T-helper 1 cell treated with Interleukin-12 subunit alpha and Interleukin-12 subunit beta and Interleukin-4 antibody, amounts not matched to agents 30 μg/mL and 1 μg/mL, for 36 hours (primary cell): ENCODE results near the gene LTC4S.

Experiments
- H3K27ac Mint-ChIP-seq: one replicate; pipeline ENCODE4 v1.8.0; 2021; ENCODE audit warnings: mild to moderate bottlenecking, mixed read lengths
- H3K27me3 Mint-ChIP-seq: one replicate; pipeline ENCODE4 v1.8.0; 2021; ENCODE audit warnings: low read depth, mixed read lengths
- H3K36me3 Mint-ChIP-seq: one replicate; pipeline ENCODE4 v1.8.0; 2021; ENCODE audit warnings: low read depth, mixed read lengths
- H3K4me1 Mint-ChIP-seq: one replicate; pipeline ENCODE4 v1.8.0; 2021; ENCODE audit warnings: low read depth, mixed read lengths
- H3K4me3 Mint-ChIP-seq: one replicate; pipeline ENCODE4 v1.8.0; 2021; ENCODE audit warnings: mild to moderate bottlenecking, moderate library complexity, mixed read lengths
- H3K9me3 Mint-ChIP-seq: one replicate; pipeline ENCODE4 v1.8.0; 2021; ENCODE audit warnings: mixed read lengths

The LTC4S gene

DNA sequence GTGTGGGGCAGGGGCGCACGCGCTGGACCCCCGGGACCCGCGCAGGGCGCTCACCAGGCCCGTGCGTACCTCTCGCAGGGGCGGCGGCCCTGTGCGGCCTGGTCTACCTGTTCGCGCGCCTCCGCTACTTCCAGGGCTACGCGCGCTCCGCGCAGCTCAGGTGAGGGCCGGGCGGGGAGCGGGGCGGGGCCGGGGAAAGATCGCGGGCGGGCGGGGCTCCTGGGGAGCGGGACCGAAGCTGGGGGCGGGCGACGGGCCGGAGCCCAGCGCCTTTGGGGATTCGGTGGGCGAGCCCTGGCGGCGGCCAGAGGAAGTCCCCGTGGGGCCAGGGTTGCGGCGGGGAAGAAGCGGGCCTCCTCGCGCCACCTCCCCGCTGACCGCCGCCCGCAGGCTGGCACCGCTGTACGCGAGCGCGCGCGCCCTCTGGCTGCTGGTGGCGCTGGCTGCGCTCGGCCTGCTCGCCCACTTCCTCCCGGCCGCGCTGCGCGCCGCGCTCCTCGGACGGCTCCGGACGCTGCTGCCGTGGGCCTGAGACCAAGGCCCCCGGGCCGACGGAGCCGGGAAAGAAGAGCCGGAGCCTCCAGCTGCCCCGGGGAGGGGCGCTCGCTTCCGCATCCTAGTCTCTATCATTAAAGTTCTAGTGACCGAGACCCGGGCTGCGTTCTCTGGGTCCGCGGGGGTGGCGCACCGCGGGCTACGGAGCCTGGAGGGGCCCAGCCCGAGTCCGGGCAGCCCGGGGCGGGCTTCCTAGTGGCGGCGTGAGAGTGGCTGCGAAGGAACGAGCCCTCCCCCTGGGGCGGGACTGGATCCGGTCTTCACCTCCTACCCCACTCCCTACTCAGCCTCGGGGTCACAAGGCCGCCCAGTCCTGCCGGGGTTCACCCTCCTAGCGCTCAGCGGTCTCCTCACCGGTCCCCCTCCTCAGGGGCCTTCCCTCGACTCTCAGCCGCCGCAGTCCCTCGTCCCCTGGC, 2.4 kb downstream of the LTC4S start:
- H3K4me1 Mint-ChIP-seq = peaks cover 14% of the 10 kb centered on the region
- H3K36me3 Mint-ChIP-seq = peaks cover 14% of the 10 kb centered on the region
- no peaks in the 10 kb centered on the region for H3K27me3 Mint-ChIP-seq
- peak overlapping the region; percentile 46 for H3K4me3 Mint-ChIP-seq
- H3K27ac Mint-ChIP-seq = peak overlapping the region; percentile 47
- H3K9me3 Mint-ChIP-seq = no peaks in the 10 kb centered on the region

DNA sequence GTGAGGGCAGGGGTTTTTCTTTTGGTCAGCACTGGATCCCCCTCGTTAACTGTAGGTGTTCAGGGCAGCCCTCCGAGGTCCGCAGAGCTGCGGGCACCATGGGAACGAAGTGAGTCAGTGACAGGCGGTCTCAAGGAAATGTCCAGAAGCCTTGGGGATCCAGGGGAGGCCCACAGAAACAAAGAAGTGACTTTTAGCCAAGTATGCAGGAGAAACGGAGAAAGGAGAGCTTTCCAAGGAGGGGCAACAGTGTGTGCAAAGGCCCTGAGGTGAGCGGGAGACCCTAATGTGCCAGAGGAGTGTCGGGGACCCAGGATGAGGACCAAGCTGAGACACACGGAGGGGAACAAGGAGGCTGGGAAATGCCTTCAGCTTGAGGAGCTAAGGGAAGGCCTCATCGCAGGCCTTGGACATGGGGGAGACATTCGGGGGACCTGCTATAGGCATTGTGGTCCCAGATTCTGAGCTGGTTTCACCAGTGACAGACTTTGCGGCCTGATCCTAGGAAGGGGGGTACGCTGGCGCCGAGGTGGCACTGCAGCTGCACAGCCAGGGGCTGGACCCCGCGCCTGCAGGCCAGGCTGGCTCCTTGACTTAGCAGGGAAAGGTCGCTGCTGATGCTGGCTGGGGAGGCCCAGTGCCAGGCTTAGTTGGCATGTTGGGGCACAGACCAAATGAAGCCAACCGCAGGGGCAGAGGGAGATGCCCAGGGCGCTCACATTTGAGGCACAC, 3.3 kb downstream of the LTC4S start:
- peaks cover 18% of the 10 kb centered on the region for H3K4me1 Mint-ChIP-seq
- peaks cover 17% of the 10 kb centered on the region for H3K36me3 Mint-ChIP-seq
- H3K4me3 Mint-ChIP-seq = peak overlapping the region; percentile 46
- H3K27me3 Mint-ChIP-seq = no peaks in the 10 kb centered on the region
- peak overlapping the region; percentile 47 for H3K27ac Mint-ChIP-seq
- no peaks in the 10 kb centered on the region for H3K9me3 Mint-ChIP-seq

DNA sequence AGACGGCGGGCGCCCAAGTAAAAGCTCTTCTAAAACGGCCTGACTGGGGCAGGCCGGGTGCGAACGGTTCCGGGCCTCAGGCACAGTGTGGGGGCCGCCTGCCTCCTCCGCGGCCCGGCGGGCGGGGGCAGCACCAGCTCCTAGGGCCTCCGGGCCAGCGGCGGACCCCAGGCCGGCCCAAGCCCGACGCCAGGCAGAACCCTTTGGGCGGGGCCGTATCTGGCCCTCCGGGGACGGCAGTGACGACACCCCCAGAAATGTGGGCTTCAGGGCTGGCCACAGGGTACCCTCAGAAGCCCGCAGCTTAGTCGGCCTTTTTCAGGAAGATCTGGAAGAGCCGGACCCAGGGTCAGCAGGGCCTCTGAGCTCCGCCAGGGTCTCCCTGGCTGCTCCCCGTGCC, 4.0 kb downstream of the LTC4S start:
- Mint-ChIP-seq H3K4me3 (no peak overlapping the region), H3K27ac (no peak overlapping the region)

DNA sequence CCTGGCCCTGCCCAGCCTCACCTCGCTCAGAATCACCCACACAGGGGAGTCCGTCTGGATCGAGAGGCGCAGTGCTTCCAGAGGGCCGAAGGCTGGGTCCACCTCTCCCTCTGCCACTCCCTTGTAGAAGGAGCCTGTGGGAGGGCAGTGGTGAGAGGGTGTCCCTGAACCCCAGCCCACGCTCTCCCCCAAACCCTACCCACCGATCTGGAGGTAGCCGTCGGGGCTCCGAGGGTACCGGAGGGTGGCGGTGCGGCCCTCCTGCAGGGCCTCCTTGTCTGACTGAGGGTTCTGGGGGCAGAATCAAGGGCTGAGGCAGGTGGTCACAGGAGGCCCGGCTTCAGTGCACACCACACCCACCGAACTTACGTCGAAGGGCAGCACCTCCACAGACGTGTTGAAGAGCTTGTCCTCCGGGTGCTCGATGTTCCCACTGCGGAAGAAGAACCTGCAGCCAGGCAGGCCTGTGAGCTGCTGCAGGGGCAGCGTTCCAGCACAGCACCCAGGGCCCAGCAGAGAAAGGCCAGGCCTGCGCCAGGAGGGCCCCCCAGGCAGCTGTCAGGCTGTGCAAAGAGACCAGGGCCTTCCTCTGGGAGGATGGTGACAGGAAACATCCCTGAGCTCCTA, 4.5 kb downstream of the LTC4S start:
- H3K27ac Mint-ChIP-seq = no peak overlapping the region
- peaks cover 20% of the 10 kb centered on the region for H3K4me1 Mint-ChIP-seq
- no peaks in the 10 kb centered on the region for H3K9me3 Mint-ChIP-seq
- H3K4me3 Mint-ChIP-seq = no peak overlapping the region
- H3K36me3 Mint-ChIP-seq = peaks cover 17% of the 10 kb centered on the region
- no peaks in the 10 kb centered on the region for H3K27me3 Mint-ChIP-seq

More for the DNA sequence above, 4.0 kb downstream of the LTC4S start:
- Mint-ChIP-seq H3K9me3 (no peaks in the 10 kb centered on the region), H3K4me1 (peaks cover 19% of the 10 kb centered on the region), H3K36me3 (peaks cover 17% of the 10 kb centered on the region), H3K27me3 (no peaks in the 10 kb centered on the region)

DNA sequence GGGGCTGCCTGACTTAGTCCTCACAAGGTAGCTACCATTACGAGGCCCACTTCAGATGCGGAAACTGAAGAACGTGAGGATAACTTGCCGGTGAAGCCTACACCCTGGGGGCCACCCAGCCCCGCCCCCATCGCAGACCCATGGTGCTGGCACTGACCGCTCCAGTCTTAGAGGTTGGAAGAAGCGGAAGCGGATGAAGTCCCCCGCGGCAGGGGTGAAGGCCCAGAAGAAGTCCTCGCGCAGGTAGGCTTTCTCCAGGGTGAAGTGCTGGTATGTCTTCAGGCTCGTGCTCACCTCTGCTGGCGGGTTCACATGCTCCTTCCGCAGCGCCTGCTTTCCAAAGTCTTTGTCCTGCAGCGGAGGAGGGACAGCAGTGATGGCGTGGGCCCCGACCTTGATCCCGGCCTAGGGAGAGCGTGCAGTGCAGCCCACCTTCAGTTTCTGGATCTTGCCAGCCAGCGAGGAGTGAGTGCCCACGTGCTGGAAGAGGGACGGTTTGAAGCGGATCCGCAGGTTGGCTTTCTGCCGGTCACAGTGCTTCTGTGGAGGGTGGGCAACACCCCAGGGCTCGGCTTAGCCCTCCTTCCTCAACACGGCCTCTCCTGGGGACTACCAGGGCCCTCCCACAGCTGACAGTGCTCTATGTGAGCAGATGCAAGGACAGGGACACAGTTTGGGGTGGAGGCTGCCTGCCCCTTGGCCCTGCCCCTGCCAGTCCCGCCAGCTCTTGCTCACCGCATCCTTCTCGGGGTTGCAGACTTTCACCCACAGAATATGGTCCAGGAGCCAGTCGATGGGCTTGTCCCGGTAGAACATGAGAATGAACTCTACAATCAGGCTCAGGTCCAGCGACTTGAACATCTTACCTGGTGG, 5.2 kb downstream of the LTC4S start:
- peaks cover 17% of the 10 kb centered on the region for H3K36me3 Mint-ChIP-seq

DNA sequence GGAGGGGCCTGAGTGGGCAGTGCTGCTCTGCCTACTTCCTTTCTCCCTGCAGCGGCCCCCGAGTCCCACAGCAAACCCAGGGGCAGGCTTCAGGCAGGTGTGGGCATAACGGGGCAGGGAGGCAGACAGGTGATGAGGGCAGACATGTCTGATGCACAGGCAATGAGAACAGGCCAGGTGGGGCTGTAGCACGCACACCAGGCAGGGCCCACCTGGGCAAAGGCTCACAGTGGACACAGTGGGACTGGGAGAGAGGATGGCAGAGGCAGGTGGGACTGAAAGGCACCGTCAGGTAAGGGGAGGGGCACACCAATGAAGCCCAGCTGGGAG, 5.8 kb downstream of the LTC4S start:
- no peaks in the 10 kb centered on the region for H3K9me3 Mint-ChIP-seq
- H3K27me3 Mint-ChIP-seq = no peaks in the 10 kb centered on the region
- H3K36me3 Mint-ChIP-seq = peaks cover 17% of the 10 kb centered on the region
- no peak overlapping the region for H3K4me3 Mint-ChIP-seq
- H3K27ac Mint-ChIP-seq = no peak overlapping the region
- peaks cover 23% of the 10 kb centered on the region for H3K4me1 Mint-ChIP-seq

More for the DNA sequence above, 5.2 kb downstream of the LTC4S start:
- peaks cover 21% of the 10 kb centered on the region for H3K4me1 Mint-ChIP-seq
- H3K27ac Mint-ChIP-seq = no peak overlapping the region
- no peak overlapping the region for H3K4me3 Mint-ChIP-seq
- no peaks in the 10 kb centered on the region for H3K9me3 Mint-ChIP-seq
- no peaks in the 10 kb centered on the region for H3K27me3 Mint-ChIP-seq

DNA sequence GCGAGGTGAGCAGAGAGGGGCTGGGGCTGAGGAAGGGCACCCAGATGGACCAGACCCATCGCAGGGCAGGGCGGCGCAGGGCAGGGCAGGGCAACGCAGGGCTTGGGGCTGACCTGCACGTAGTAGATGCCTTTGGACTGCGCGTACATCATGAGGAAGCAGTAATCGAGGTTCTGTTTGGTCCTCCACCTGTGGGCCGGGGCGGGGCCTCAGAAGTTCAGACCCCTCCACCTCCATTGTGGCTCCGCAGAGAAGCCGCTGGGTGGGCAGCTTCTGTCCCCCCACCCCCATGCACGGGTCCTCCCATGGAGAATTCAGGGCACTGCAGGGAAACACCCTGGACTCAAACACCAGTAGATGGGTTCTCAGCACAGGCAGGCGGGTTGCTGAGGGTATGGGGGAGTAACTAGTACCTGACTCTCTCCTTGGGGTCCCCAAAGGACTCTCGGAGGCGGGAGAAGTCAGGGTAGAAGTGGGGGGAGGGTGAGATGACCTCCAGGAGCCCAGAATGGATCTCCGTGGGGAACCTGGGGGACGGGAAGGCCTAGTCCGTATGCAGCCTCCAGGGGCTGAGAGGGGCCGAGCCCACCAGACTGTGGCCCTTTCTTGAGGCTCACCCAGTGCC, 6.4 kb downstream of the LTC4S start:
- no peak overlapping the region for H3K4me3 Mint-ChIP-seq
- peaks cover 17% of the 10 kb centered on the region for H3K36me3 Mint-ChIP-seq
- peaks cover 27% of the 10 kb centered on the region for H3K4me1 Mint-ChIP-seq
- H3K27me3 Mint-ChIP-seq = no peaks in the 10 kb centered on the region
- H3K27ac Mint-ChIP-seq = no peak overlapping the region
- no peaks in the 10 kb centered on the region for H3K9me3 Mint-ChIP-seq

DNA sequence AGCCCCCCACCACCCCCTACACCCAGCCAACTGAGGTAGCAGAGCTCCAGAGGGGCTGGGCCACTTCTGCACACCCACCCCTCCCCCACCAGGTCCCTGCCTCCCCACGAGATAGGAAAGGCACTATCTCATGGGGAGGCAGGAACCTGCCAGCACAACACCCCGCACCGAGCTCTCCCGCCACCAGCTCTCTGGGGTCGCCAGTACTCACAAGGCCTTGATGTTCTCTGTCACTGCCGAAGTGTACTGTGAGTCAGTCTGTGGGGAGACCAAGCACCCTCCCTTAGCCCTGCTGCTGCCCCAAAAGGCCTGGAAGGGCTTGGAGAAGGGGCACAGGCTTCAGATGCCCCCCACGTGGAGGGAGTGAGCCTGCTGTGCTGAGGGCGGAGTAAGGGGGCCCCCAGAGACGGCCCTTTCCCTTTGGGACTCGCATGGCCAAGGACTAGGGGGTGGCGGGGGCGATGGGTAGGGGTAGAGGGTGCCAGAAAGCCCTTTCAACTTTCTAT, 7.0 kb downstream of the LTC4S start:
- Mint-ChIP-seq H3K27me3 (no peaks in the 10 kb centered on the region), H3K4me1 (peaks cover 30% of the 10 kb centered on the region), H3K36me3 (peaks cover 17% of the 10 kb centered on the region), H3K27ac (no peak overlapping the region), H3K9me3 (no peaks in the 10 kb centered on the region), H3K4me3 (no peak overlapping the region)

DNA sequence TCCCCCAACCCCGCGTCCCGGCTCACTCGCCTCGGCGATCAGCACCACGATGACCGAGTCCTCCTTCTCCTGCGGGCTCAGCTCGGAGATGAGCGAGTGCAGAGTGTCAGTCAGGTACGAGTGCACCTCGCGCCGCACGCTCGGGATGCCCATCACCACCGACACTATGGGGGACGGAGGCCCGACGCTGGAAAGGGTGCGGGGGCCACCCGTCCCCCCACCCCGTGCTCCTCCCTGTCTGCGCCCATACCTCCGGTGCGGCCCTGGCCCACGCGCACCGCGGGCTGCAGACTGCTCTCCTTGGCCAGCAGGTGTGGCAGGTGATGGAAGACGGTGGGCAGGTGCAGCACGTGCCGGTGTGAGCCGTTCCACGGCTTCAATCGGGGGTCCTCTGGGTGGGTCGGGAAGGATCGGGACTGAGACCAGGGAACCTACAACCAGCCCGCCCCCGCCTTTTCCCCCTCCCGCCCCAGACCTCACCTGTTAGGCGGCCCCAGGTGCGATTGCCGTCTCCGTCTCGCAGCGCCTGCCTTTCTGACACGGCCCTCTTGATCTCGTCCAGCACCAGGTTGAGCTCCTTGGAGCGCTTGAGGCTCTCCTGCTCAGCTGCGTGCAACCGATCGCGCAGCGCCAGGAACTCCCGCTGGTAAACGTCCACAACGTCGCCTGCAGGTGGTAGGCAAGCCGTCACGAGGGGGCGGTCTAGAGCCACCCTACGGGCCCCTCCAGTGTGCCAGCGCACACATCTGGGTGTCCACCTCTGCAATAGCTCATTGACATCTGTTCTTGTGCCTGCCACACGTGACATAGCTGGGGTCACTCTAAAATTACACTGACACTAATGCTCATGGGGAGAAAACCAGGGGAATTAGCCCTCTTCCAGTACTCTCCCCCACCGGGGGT, 7.8 kb downstream of the LTC4S start:
- Mint-ChIP-seq H3K27ac (peak overlapping the region; percentile 32), H3K27me3 (no peaks in the 10 kb centered on the region), H3K4me1 (peaks cover 30% of the 10 kb centered on the region), H3K36me3 (peaks cover 17% of the 10 kb centered on the region), H3K9me3 (no peaks in the 10 kb centered on the region), H3K4me3 (peak overlapping the region; percentile 9)

DNA sequence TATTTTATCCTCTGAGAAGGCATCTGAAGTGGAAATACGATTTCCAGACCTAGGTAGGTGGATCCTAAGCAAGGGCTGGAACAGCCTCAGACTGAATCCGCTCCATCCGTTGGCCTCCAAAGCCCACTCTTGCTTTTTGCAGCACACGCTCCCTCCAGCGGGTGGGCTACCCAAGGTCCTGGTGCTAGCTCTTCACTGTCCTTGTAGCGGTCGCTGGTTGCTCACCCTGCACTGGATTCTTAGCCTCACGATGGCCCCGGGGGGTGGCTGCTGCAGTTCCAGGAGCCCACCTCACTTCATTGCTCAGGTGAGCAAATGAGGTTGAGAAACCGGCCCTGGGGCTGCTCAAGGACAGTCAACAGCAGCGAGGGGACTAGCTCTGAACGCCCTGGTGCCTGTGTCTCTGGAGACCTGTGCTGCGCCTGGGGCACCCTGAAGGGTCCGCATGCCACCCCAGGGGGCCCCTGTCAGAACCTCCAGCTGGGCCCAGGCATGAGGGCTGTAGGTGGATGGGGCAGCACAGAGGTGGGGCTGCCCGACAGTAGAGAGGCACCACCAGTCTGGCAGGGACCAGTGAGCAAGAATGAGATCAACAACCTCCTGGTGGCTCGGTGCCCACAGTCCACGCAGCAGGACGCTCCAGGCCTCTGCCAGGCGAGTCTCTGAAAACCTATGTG, 8.6 kb downstream of the LTC4S start:
- no peaks in the 10 kb centered on the region for H3K9me3 Mint-ChIP-seq
- H3K27ac Mint-ChIP-seq = no peak overlapping the region
- peaks cover 26% of the 10 kb centered on the region for H3K4me1 Mint-ChIP-seq
- H3K36me3 Mint-ChIP-seq = peaks cover 12% of the 10 kb centered on the region
- H3K4me3 Mint-ChIP-seq = no peak overlapping the region
- no peaks in the 10 kb centered on the region for H3K27me3 Mint-ChIP-seq

DNA sequence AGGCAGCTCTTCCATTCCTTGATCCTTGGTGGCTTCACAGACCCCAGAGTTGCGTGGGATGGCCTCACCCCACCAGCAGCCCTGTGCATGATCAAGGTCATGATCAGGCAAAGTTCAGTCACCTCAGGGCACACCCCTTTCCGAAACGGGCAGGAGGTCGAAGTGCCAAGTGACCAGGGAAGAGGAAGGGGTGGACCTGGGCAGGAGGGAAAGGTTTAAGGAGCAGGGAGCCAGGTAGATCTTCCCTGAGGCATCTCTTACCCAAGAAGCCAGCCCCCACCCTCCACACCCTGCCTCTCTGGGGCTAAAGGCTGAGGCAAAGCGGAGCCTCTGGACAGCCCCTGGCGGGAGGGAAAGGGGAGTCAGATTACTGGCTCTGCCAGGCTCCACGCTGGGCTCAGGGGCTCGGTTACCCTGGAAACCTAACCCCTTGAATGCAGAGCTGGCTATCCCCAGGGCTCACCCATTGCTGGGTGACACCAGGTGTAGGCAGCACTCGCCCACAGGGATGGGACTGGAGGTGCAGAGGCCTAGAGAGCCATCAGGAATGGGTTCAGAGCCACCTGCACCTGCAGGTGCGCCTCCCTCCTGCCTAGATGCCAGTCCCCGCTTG, 9.3 kb downstream of the LTC4S start:
- peaks cover 27% of the 10 kb centered on the region for H3K4me1 Mint-ChIP-seq
- H3K9me3 Mint-ChIP-seq = no peaks in the 10 kb centered on the region
- H3K27ac Mint-ChIP-seq = no peak overlapping the region
- no peak overlapping the region for H3K4me3 Mint-ChIP-seq
- H3K27me3 Mint-ChIP-seq = no peaks in the 10 kb centered on the region
- H3K36me3 Mint-ChIP-seq = peaks cover 11% of the 10 kb centered on the region
